Measurements from ENCODE around the gene PARD3. TPM values are rescaled to one million over a fixed set of nuclear protein-coding genes. Genes with fewer than 3 reads are reported as not detected.

The PARD3 gene
- total RNA-seq, 2 experiments from 2014 or later, result 0.15 to 0.18 TPM

DNA sequence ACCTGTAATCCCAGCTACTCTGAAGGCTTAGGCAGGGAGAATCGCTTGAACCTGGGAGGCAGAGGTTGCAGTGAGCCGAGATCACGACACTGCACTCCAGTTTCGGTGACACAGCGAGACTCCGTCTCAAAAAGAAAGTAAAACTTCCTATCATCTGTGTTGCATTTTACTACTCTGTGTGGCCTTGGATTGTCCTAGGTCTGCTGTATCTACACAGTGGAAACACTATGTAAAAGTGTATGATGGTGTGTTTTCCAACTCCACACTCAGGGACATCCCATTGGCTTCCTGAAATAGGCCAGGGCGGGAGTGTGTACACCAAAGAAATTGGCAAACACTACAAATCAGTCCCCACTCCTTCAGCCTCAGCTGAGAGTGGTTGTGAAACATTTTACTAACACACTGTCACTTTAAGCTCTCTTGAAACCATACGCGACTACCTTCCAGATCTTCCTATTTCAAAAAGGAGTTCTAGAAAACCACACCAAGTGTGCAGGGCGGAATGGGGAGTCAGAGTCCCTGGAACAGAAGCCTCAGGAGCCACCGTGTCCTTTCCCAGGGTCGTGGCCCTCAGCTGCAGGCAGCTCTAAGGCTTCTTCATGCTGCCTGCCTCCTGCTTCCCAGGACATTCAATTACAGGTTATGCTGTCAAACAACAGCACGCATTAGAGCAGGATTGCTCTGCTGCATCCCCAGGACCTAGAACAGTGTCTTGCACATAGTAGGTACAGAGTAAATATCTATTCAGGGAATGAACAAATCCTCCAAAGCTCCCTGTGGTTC lies 275.4 kb downstream of the PARD3 start:
- Mint-ChIP-seq H3K9me3 (no peaks in the 10 kb centered on the region), H3K36me3 (ENCODE audit: low read depth) (no peaks in the 10 kb centered on the region), H3K4me1 (peaks cover 17% of the 10 kb centered on the region), H3K27me3 (peaks cover 3% of the 10 kb centered on the region), H3K27ac (no peak overlapping the region), H3K4me3 (no peak overlapping the region)
- ChIA-PET POLR2A (no interaction called here), CTCF (no interaction called here)
- no peak for DNase-seq

DNA sequence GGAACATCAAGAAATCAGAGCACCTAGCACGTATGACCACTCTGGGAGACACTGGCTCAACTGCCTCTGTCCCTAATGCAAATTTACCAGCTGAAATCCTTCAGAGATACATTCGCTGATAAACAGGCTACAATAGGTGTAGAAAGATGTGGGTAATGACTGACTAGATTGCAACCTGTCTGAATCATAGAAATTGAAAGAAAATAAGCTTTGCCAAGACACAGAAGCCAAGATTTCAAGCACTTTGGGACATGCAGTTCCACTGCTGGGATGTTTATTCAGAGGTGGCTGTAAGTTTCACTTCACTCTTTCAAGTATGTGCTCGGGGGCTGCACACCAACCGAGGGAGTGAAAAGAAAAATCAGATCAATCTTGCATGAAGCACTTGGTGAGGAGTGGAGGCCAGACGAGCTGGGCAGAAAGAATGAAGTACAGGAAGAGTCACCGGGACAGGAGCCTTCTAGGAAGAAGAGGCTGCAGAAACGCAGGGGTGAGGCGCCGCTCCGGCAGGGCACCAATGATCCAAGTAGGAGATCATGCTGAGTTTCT lies 276.7 kb downstream of the PARD3 start:
- H3K36me3 Mint-ChIP-seq (ENCODE audit: low read depth), result no peaks in the 10 kb centered on the region
- H3K27ac Mint-ChIP-seq, result no peak overlapping the region
- CTCF ChIA-PET, result no interaction called here
- peaks cover 3% of the 10 kb centered on the region for H3K27me3 Mint-ChIP-seq
- H3K4me3 Mint-ChIP-seq, result no peak overlapping the region
- POLR2A ChIA-PET, result no interaction called here
- peaks cover 17% of the 10 kb centered on the region for H3K4me1 Mint-ChIP-seq
- no peak for DNase-seq
- H3K9me3 Mint-ChIP-seq, result no peaks in the 10 kb centered on the region

DNA sequence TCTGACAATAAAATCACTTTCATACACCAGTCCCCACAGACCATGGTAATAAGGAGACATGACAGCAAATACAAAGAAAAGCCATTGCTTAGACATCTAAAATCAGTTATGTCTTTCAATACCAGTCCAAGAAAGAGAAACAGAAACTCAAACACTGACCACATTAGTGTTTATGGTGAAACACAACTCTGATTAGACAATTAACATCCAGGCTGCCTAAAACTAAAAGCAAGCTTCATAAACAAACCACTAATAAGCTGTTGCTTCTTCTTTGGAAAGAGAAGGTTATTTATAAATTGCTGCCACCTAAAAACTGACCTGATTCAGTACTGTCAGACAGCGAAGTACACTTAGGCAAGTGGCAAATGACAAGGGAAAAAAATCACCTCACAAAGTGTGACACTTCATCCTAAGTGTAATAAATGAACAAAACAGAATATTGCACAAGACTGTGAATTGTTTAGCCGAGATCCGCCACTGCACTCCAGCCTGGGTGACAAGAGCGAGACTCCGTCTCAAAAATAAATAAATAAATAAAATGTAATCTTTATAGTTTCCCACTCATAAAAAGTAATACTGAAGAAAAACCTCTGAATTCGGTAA lies 277.4 kb downstream of the PARD3 start:
- Mint-ChIP-seq H3K27ac (no peak overlapping the region), H3K4me3 (no peak overlapping the region), H3K27me3 (peaks cover 1% of the 10 kb centered on the region), H3K36me3 (ENCODE audit: low read depth) (no peaks in the 10 kb centered on the region), H3K9me3 (no peaks in the 10 kb centered on the region), H3K4me1 (peaks cover 17% of the 10 kb centered on the region)
- CTCF ChIA-PET, result no interaction called here
- no peak for DNase-seq
- POLR2A ChIA-PET, result no interaction called here

DNA sequence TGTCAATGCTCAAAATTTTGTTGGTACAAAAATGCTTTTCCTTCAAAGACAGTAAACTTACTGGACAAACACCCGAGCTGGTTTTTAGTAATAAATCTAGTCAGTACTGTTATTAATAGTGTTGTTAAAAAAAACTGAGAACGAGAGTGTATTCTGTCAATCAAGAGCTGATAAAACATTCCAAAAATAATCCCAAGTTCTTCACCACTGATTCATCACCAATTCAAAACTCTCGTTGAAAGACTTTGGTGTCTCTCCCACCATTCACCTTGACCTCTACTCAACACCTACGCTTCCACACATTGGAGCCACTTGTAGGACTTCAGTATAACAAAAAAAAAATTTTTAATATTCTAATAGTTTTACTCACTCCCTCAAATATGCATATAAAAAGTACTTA lies 279.2 kb downstream of the PARD3 start:
- peaks cover 1% of the 10 kb centered on the region for H3K27me3 Mint-ChIP-seq
- H3K27ac Mint-ChIP-seq, result no peak overlapping the region
- no peaks in the 10 kb centered on the region for H3K9me3 Mint-ChIP-seq
- DNase-seq, result no peak
- no peaks in the 10 kb centered on the region for H3K36me3 Mint-ChIP-seq (ENCODE audit: low read depth)
- no peak overlapping the region for H3K4me3 Mint-ChIP-seq
- peaks cover 17% of the 10 kb centered on the region for H3K4me1 Mint-ChIP-seq
- ChIA-PET CTCF (interaction anchor here (0.7 kb wide), 1 partner anchor 1509 kb away, joined by 3 read pairs; no protein-coding TSS in a partner anchor), POLR2A (no interaction called here)

DNA sequence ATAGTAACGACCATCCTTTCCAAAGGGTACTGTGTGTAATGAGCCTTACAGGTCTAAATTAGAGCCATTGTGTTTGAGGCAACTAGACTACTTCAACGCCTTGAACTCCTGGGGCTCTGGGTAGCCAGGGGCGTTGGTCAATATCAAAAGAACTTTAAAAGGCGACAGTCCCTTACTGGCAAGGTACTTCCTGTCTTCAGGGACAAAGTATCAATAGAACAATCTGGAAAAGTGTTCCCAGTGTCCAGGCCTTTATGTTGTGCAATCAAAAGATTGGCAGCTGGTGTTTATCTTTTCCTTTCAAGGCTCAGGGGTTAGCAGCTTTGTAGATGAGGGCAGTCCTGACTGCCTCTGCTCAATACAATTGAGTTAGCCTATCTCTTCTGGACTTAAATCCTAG lies 284.3 kb downstream of the PARD3 start:
- POLR2A ChIA-PET, result no interaction called here
- peaks cover 9% of the 10 kb centered on the region for H3K27me3 Mint-ChIP-seq
- H3K36me3 Mint-ChIP-seq (ENCODE audit: low read depth), result no peaks in the 10 kb centered on the region
- H3K9me3 Mint-ChIP-seq, result no peaks in the 10 kb centered on the region
- no peak overlapping the region for H3K4me3 Mint-ChIP-seq
- CTCF ChIA-PET, result no interaction called here
- H3K27ac Mint-ChIP-seq, result no peak overlapping the region
- no peak for DNase-seq
- no peaks in the 10 kb centered on the region for H3K4me1 Mint-ChIP-seq

DNA sequence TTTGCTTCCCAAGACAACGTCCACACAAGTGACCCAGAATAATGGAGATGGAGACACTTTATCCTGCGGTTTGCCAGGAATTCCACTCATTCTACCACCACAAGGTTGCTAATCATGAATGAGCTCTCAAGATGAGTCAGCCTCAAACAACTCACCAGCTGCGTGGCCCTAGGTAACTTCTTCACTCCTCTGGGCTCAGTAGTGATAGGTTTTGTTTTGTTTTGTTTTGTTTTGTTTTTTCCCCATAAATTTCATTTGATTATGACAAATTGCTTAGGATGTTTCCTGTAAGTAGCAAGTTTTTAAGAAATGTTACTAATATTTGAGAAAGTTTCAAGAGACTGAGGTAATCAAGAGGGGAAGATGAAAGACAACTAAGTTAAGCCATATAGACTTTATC lies 286.8 kb downstream of the PARD3 start:
- H3K27ac Mint-ChIP-seq, result no peak overlapping the region
- CTCF ChIA-PET, result no interaction called here
- no peak for DNase-seq
- H3K9me3 Mint-ChIP-seq, result no peaks in the 10 kb centered on the region
- POLR2A ChIA-PET, result no interaction called here
- no peak overlapping the region for H3K4me3 Mint-ChIP-seq
- H3K4me1 Mint-ChIP-seq, result no peaks in the 10 kb centered on the region
- H3K36me3 Mint-ChIP-seq (ENCODE audit: low read depth), result no peaks in the 10 kb centered on the region
- peaks cover 11% of the 10 kb centered on the region for H3K27me3 Mint-ChIP-seq

DNA sequence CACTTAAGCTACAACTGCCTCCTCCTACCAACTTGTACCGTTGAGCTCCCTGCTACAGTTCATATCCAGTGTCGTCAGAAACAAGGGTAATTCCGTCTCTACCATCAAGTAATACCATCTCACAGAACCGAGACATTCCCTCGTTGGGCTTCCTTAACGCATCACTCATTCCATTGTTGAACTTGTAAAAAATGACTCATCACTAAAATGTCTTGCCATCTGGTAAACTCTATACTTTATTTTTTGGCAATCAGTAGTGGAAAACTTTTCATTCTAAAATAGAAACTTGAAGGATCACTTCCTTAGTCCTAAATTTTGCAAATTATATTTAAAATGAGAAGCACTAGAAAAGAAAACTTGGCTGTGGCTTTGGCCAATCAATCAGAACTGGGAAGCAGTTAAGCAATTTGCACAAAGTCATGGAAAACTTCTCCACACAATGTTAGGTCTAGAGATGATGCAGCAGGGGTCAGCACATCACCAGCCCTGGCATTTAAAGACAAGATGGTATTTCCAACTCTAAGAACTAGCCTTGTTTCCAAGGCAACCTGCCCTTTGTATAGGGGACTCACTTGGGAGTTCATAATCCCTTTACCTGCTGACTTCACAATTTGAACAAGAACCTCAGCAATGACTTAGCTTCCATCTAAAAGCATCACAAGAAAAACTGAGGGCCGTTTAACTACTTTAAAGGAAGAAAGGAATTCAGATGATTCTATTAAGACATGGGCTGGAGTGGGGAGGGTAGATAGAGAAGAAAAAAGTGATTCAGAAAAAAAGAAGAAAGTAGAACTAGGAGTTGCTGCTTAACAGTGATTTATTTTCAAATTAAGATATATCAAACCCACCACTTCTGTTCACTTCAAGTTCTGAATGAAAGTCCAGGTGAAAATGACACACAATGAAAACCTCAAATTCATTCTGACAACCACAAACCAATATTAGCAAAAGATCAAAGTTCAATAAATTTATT lies 288.1 kb downstream of the PARD3 start:
- no peak overlapping the region for H3K27ac Mint-ChIP-seq
- POLR2A ChIA-PET, result no interaction called here
- H3K4me1 Mint-ChIP-seq, result peaks cover 2% of the 10 kb centered on the region
- no peaks in the 10 kb centered on the region for H3K36me3 Mint-ChIP-seq (ENCODE audit: low read depth)
- no peaks in the 10 kb centered on the region for H3K9me3 Mint-ChIP-seq
- peaks cover 13% of the 10 kb centered on the region for H3K27me3 Mint-ChIP-seq
- H3K4me3 Mint-ChIP-seq, result no peak overlapping the region
- CTCF ChIA-PET, result no interaction called here
- no peak for DNase-seq

DNA sequence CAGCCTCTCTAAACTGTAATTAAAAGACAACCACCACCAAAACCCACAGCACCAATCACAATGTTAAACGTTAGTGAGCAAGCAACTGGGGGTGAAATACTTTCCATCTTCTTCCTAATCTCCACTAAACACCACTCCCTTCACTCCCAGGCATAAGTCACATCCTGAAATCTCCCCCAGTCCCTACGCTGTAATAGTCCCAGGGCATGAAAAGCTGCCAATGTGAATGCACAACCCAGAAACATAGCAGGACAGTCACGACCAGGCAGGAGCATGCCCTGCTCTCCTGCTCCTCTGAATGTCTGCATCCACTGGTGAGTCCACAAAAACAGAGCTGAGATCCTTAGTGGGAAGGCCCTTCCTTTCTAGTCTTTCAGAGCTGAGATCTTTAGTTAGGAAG lies 288.9 kb downstream of the PARD3 start:
- no peaks in the 10 kb centered on the region for H3K36me3 Mint-ChIP-seq (ENCODE audit: low read depth)
- H3K9me3 Mint-ChIP-seq, result no peaks in the 10 kb centered on the region
- H3K4me1 Mint-ChIP-seq, result peaks cover 2% of the 10 kb centered on the region
- H3K4me3 Mint-ChIP-seq, result no peak overlapping the region
- no peak overlapping the region for H3K27ac Mint-ChIP-seq
- peaks cover 16% of the 10 kb centered on the region for H3K27me3 Mint-ChIP-seq
- ChIA-PET POLR2A (no interaction called here), CTCF (no interaction called here)
- no peak for DNase-seq

DNA sequence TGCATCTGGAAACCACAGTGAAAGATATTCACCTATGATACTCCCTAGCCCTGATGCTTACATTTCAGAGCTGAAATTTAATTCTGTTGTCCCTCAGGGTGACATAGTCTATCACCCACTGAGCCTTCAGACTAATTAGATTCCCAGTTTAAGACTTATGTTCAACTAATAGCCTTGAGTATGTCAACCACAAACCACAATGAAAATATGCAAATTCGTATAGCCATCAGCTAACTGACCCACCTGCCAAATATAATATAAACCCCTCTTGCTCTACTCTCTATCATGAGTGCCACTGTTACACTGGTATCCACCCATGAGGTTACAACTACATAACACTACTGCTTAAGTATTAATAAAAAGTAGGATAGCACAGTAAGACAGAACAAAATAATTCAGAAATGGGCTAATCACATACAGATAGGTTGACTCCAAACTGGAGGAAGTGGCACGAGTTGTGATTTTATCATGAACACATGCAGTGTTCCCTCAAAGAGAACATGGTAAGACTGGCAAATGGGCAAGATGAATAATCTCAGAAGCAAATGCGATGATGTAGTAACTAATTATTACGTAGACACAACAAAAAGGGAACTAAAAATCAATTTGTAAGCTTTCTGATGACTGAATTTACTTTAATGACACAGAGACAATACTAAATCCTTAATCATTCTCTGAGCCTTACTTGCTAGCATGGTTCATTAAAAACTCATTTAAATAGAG lies 290.6 kb downstream of the PARD3 start:
- Mint-ChIP-seq H3K4me3 (no peak overlapping the region), H3K9me3 (no peaks in the 10 kb centered on the region), H3K27me3 (peaks cover 16% of the 10 kb centered on the region), H3K36me3 (ENCODE audit: low read depth) (no peaks in the 10 kb centered on the region), H3K27ac (no peak overlapping the region), H3K4me1 (peaks cover 2% of the 10 kb centered on the region)
- POLR2A ChIA-PET, result no interaction called here
- CTCF ChIA-PET, result no interaction called here
- DNase-seq, result no peak

DNA sequence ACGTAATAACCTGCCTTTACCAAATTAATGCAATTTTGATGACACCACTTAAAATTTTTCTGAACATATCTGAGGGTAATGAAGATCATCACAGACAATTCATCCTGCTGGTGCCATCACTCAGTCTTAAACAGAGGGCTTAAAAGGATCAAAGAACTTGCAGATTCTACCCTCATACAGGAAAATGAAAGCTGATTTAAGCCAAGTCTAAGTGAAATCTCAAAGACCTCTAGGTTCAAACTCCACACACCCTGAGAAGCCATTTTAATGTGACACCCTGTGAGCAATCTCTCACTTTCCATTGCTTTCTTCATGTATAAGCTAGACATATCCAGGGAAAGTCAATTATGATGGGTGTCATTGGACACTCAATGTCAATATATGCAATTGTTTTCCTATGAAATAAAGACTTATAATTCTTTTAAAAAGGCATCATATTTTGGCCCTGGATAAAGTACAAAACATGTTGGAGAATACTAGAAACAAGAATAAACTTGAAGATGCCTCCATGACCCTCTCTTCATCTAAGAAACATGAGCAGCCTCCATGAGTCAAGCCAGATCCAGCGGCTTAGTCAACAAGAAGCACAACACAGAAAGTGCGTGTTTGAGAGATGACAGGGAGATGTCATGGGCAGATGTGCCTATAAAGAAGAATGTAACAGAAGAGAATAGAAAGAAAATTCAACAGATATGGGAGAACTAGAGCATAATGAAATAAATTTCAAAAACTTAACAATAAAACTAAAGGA lies 291.9 kb downstream of the PARD3 start:
- Mint-ChIP-seq H3K4me3 (no peak overlapping the region), H3K4me1 (peaks cover 2% of the 10 kb centered on the region), H3K27me3 (peaks cover 12% of the 10 kb centered on the region), H3K36me3 (ENCODE audit: low read depth) (no peaks in the 10 kb centered on the region), H3K9me3 (no peaks in the 10 kb centered on the region), H3K27ac (no peak overlapping the region)
- DNase-seq, result no peak
- POLR2A ChIA-PET, result no interaction called here
- CTCF ChIA-PET, result interaction anchor here (2.0 kb wide), 1 partner anchor 115 kb away, joined by 10 read pairs; no protein-coding TSS in a partner anchor

DNA sequence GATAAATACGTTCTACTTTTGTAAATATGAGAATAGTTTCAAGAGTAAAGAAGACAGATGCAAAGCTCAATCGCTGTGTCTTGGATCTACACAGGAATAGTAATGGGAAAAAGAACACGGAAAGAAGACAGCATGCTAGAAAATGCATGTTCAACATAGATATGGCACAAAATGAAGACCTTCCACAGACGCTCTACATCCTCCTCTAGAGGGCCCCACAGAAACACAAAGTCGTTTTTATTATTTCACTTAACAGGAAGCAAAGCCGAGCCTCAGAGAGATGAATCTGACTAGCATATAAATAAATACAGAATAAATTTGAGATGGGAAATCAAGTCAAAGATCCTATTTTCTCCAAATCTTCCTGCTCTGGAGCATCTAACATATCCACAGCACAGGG lies 292.6 kb downstream of the PARD3 start:
- no peak overlapping the region for H3K27ac Mint-ChIP-seq
- no peak overlapping the region for H3K4me3 Mint-ChIP-seq
- peaks cover 12% of the 10 kb centered on the region for H3K27me3 Mint-ChIP-seq
- POLR2A ChIA-PET, result no interaction called here
- H3K4me1 Mint-ChIP-seq, result peaks cover 2% of the 10 kb centered on the region
- H3K9me3 Mint-ChIP-seq, result no peaks in the 10 kb centered on the region
- CTCF ChIA-PET, result interaction anchor here (2.0 kb wide), 1 partner anchor 116 kb away, joined by 10 read pairs; no protein-coding TSS in a partner anchor
- DNase-seq, result no peak
- H3K36me3 Mint-ChIP-seq (ENCODE audit: low read depth), result no peaks in the 10 kb centered on the region

DNA sequence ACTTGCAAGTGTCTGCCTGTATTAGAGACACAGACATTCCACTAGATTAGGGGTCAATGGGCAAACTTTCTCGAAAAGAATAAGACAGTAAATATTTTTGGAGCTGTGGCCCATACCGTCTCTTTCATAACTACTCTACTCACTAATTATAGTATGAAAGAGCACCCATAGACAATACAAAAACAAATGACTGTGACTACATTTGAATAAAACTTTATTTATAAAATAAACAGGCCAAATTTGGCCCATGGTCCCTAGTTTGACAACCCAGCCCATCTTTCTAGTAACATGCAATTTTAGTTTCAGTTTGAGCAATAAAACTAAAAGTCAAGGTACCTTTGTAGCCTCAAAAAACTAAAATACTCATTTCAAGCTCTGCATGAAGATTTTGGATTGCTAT lies 294.6 kb downstream of the PARD3 start:
- Mint-ChIP-seq H3K4me3 (no peak overlapping the region), H3K4me1 (peaks cover 2% of the 10 kb centered on the region), H3K27ac (no peak overlapping the region), H3K36me3 (ENCODE audit: low read depth) (no peaks in the 10 kb centered on the region), H3K27me3 (peaks cover 8% of the 10 kb centered on the region), H3K9me3 (no peaks in the 10 kb centered on the region)
- DNase-seq, result no peak
- POLR2A ChIA-PET, result no interaction called here
- CTCF ChIA-PET, result interaction anchor here (1.4 kb wide), 1 partner anchor 118 kb away, joined by 3 read pairs; no protein-coding TSS in a partner anchor

Data from activated CD4-positive, alpha-beta memory T cell treated with anti-CD3 and anti-CD28 coated beads, Interleukin-2, amount 10 ng/mL, durations not matched to agents 7 days and 5 days (primary cell).